Measurements from ENCODE around the gene EHBP1L1. TPM values are rescaled to one million over a fixed set of nuclear protein-coding genes. Genes with fewer than 3 reads are reported as not detected.
"Not testable (repeated sequence)": the region's sequence is repeated elsewhere in the genome, so short reads cannot be mapped to it uniquely, and the experiment has no call there.

The EHBP1L1 gene
- polyA plus RNA-seq, 1 donor from 2014 or later, result 18.3 TPM

DNA sequence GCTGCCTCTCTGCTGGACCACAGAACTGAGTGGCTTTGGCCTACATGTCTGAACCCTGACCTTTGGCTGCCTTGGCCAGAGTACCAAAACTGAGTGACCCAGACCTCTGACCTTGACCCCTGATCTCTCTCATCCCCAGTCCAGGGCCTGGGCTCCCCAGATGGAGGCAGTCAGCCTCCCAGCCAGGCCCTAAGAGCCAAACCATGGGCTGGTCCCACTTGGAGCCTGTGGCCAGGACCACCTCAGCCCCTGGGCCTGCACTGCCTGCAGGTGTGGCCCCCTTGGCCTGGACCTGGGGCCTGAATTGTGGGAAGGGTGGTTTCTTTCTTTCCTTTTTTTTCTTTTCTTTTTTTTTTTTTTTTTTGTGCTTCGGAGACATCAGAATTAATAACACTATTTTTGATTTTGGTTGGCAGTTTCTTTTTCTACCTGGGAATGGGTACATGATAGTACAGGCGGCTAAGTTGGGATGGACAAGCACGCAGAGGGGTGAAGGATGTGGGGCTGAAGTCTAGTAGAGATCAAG is 61.2 kb downstream of the EHBP1L1 start:
- H3K9me2 ChIP-seq (ENCODE audit: insufficient read depth, low read length), result no peaks in the 10 kb centered on the region
- no peak overlapping the region for H3K4me2 ChIP-seq (ENCODE audit: low read length)
- H3F3A ChIP-seq (ENCODE audit: insufficient read depth, low read length, poor library complexity, severe bottlenecking), result no peaks in the 10 kb centered on the region
- H3K9me3 ChIP-seq (ENCODE audit: low read length), result no peaks in the 10 kb centered on the region
- peak overlapping the region; percentile 60 for H3K4me3 ChIP-seq (ENCODE audit: low read length)
- no peaks in the 10 kb centered on the region for H3K27me3 ChIP-seq (ENCODE audit: insufficient read depth, low read depth, low read length)
- no peaks in the 10 kb centered on the region for H4K20me1 ChIP-seq (ENCODE audit: insufficient read depth)
- H2AFZ ChIP-seq (ENCODE audit: low read depth, low read length), result no peak overlapping the region
- H3K27ac ChIP-seq (ENCODE audit: low read length), result no peak overlapping the region
- no peak overlapping the region for H3K9ac ChIP-seq (ENCODE audit: low read length)
- H3K79me2 ChIP-seq (replicated peaks; ENCODE audit: insufficient read depth, low read length), result no peaks in the 10 kb centered on the region
- no peak for TF ChIP-seq SMC3 (conservative IDR thresholded peaks at IDR 0.05; ENCODE audit: poor library complexity)
- H3K36me3 ChIP-seq (ENCODE audit: insufficient read depth, low read length), result peaks cover 4% of the 10 kb centered on the region

GRCh38 chr11:65637794-65638419 is 62.1 kb downstream of the EHBP1L1 start, which contains the start of gene SIPA1:
Gene SIPA1, plus strand, starts transcription at chr11:65638101. Its CDS starts 2,821 bp downstream, at chr11:65640922.
- TF ChIP-seq RAD21 (conservative IDR thresholded peaks at IDR 0.05) (peak; percentile 26), CTCF (IDR thresholded peaks at IDR 0.05; ENCODE audit: poor library complexity, severe bottlenecking) (peak; percentile 55), SMC3 (conservative IDR thresholded peaks at IDR 0.05; ENCODE audit: poor library complexity) (peak; percentile 44), EP300 (conservative IDR thresholded peaks at IDR 0.05; ENCODE audit: poor library complexity, severe bottlenecking) (no peak)
- Histone ChIP-seq H3K79me2 (replicated peaks; ENCODE audit: insufficient read depth, low read length) (no peaks in the 10 kb centered on the region), H3K4me2 (ENCODE audit: low read length) (no peak within 1 kb of the TSS), H3K27me3 (ENCODE audit: insufficient read depth, low read depth, low read length) (no peaks in the 10 kb centered on the region), H3K4me3 (ENCODE audit: low read length) (peak within 1 kb of the TSS; percentile 60), H3K36me3 (ENCODE audit: insufficient read depth, low read length) (peaks cover 4% of the 10 kb centered on the region), H3K9me3 (ENCODE audit: low read length) (no peaks in the 10 kb centered on the region), H3K9ac (ENCODE audit: low read length) (peak within 1 kb of the TSS; percentile 18), H3K9me2 (ENCODE audit: insufficient read depth, low read length) (no peaks in the 10 kb centered on the region), H4K20me1 (ENCODE audit: insufficient read depth) (no peaks in the 10 kb centered on the region), H3F3A (ENCODE audit: insufficient read depth, low read length, poor library complexity, severe bottlenecking) (no peaks in the 10 kb centered on the region), H3K27ac (ENCODE audit: low read length) (no peak within 1 kb of the TSS), H2AFZ (ENCODE audit: low read depth, low read length) (no peak within 1 kb of the TSS)

- not testable (repeated sequence) for H3K4me2 ChIP-seq (ENCODE audit: low read length); H3K36me3 ChIP-seq (ENCODE audit: insufficient read depth, low read length); H3K27me3 ChIP-seq (ENCODE audit: insufficient read depth, low read depth, low read length); H3K9me3 ChIP-seq (ENCODE audit: low read length); H2AFZ ChIP-seq (ENCODE audit: low read depth, low read length); H4K20me1 ChIP-seq (ENCODE audit: insufficient read depth); H3K4me3 ChIP-seq (ENCODE audit: low read length); H3F3A ChIP-seq (ENCODE audit: insufficient read depth, low read length, poor library complexity, severe bottlenecking); H3K79me2 ChIP-seq (replicated peaks; ENCODE audit: insufficient read depth, low read length); H3K9ac ChIP-seq (ENCODE audit: low read length); H3K9me2 ChIP-seq (ENCODE audit: insufficient read depth, low read length); H3K27ac ChIP-seq (ENCODE audit: low read length)
Measured at GRCh38 chr11:65639228-65639597, 63.4 kb downstream of the EHBP1L1 start.

- Histone ChIP-seq H3K4me2 (ENCODE audit: low read length) (no peak overlapping the region), H2AFZ (ENCODE audit: low read depth, low read length) (no peak overlapping the region), H3K27me3 (ENCODE audit: insufficient read depth, low read depth, low read length) (no peaks in the 10 kb centered on the region), H3K9me2 (ENCODE audit: insufficient read depth, low read length) (no peaks in the 10 kb centered on the region), H3F3A (ENCODE audit: insufficient read depth, low read length, poor library complexity, severe bottlenecking) (no peaks in the 10 kb centered on the region), H3K27ac (ENCODE audit: low read length) (no peak overlapping the region), H3K9me3 (ENCODE audit: low read length) (no peaks in the 10 kb centered on the region), H3K79me2 (replicated peaks; ENCODE audit: insufficient read depth, low read length) (no peaks in the 10 kb centered on the region), H3K9ac (ENCODE audit: low read length) (no peak overlapping the region), H3K4me3 (ENCODE audit: low read length) (no peak overlapping the region), H4K20me1 (ENCODE audit: insufficient read depth) (no peaks in the 10 kb centered on the region), H3K36me3 (ENCODE audit: insufficient read depth, low read length) (peaks cover 4% of the 10 kb centered on the region)
- TF ChIP-seq CTCF (IDR thresholded peaks at IDR 0.05; ENCODE audit: poor library complexity, severe bottlenecking) (no peak), POLR2AphosphoS5 (IDR thresholded peaks at IDR 0.05) (no peak), TAF1 (IDR thresholded peaks at IDR 0.05; ENCODE audit: low read depth) (no peak), EZH2 (IDR thresholded peaks at IDR 0.05; ENCODE audit: borderline replicate concordance, insufficient read depth, low read length, poor library complexity, severe bottlenecking) (no peak), SMC3 (conservative IDR thresholded peaks at IDR 0.05; ENCODE audit: poor library complexity) (no peak), RAD21 (conservative IDR thresholded peaks at IDR 0.05) (no peak)
- TF ChIP-seq, protein P1, sequence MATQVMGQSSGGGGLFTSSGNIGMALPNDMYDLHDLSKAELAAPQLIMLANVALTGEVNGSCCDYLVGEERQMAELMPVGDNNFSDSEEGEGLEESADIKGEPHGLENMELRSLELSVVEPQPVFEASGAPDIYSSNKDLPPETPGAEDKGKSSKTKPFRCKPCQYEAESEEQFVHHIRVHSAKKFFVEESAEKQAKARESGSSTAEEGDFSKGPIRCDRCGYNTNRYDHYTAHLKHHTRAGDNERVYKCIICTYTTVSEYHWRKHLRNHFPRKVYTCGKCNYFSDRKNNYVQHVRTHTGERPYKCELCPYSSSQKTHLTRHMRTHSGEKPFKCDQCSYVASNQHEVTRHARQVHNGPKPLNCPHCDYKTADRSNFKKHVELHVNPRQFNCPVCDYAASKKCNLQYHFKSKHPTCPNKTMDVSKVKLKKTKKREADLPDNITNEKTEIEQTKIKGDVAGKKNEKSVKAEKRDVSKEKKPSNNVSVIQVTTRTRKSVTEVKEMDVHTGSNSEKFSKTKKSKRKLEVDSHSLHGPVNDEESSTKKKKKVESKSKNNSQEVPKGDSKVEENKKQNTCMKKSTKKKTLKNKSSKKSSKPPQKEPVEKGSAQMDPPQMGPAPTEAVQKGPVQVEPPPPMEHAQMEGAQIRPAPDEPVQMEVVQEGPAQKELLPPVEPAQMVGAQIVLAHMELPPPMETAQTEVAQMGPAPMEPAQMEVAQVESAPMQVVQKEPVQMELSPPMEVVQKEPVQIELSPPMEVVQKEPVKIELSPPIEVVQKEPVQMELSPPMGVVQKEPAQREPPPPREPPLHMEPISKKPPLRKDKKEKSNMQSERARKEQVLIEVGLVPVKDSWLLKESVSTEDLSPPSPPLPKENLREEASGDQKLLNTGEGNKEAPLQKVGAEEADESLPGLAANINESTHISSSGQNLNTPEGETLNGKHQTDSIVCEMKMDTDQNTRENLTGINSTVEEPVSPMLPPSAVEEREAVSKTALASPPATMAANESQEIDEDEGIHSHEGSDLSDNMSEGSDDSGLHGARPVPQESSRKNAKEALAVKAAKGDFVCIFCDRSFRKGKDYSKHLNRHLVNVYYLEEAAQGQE (IDR thresholded peaks at IDR 0.05; ENCODE audit: borderline replicate concordance), result no peak
Measured at GRCh38 chr11:65639623-65640482, 64.0 kb downstream of the EHBP1L1 start.

Data from neural cell (in vitro differentiated cells).